GM19035 (cell line): ENCODE results near the gene SUPT7L.
"Not testable (repeated sequence)": the region's sequence is repeated elsewhere in the genome, so short reads cannot be mapped to it uniquely, and the experiment has no call there.

Experiments
- ATAC-seq: cut with Tn5 transposase; IDR thresholded peaks from one replicate; pipeline ENCODE4 v1.9.1; 2021; ENCODE audit not compliant: unreplicated experiment

The SUPT7L gene

GRCh38 chr2:27687232-27687631 lies 23.8 kb upstream of the SUPT7L start:
- ATAC-seq, result no peak

GRCh38 chr2:27685577-27685976 lies 22.2 kb upstream of the SUPT7L start:
- no peak for ATAC-seq

- not testable (repeated sequence) for ATAC-seq
Measured at GRCh38 chr2:27685006-27685405, 21.6 kb upstream of the SUPT7L start.

- ATAC-seq, result peak; percentile 86
Measured at GRCh38 chr2:27683390-27684071, 20.1 kb upstream of the SUPT7L start.

GRCh38 chr2:27682334-27682771 lies 18.9 kb upstream of the SUPT7L start:
- ATAC-seq, result not testable (repeated sequence)

- ATAC-seq, result no peak
Measured at GRCh38 chr2:27681841-27682240, 18.4 kb upstream of the SUPT7L start.

GRCh38 chr2:27680571-27680970 lies 17.2 kb upstream of the SUPT7L start:
- ATAC-seq, result no peak

- ATAC-seq, result no peak
Measured at GRCh38 chr2:27672723-27673486, 9.5 kb upstream of the SUPT7L start.

- no peak for ATAC-seq
Measured at GRCh38 chr2:27671235-27671634, 7.8 kb upstream of the SUPT7L start.

- ATAC-seq, result no peak
Measured at GRCh38 chr2:27667446-27667845, 4.0 kb upstream of the SUPT7L start.

GRCh38 chr2:27664622-27665363 lies 1.4 kb upstream of the SUPT7L start:
- no peak for ATAC-seq

- no peak for ATAC-seq
Measured at GRCh38 chr2:27664154-27664574, 750 bp upstream of the SUPT7L start.

GRCh38 chr2:27661371-27661770 lies 2.0 kb downstream of the SUPT7L start:
- no peak for ATAC-seq

- no peak for ATAC-seq
Measured at GRCh38 chr2:27655155-27655951, 8.1 kb downstream of the SUPT7L start.

- no peak for ATAC-seq
Measured at GRCh38 chr2:27653397-27653796, 10.0 kb downstream of the SUPT7L start.

- no peak for ATAC-seq
Measured at GRCh38 chr2:27652790-27653189, 10.6 kb downstream of the SUPT7L start.

- no peak for ATAC-seq
Measured at GRCh38 chr2:27652341-27652740, 11.1 kb downstream of the SUPT7L start.

GRCh38 chr2:27651056-27651455 lies 12.4 kb downstream of the SUPT7L start:
- ATAC-seq, result no peak

GRCh38 chr2:27647737-27648136 lies 15.7 kb downstream of the SUPT7L start:
- ATAC-seq, result no peak

- no peak for ATAC-seq
Measured at GRCh38 chr2:27647289-27647688, 16.1 kb downstream of the SUPT7L start.

GRCh38 chr2:27645197-27645596 lies 18.2 kb downstream of the SUPT7L start:
- ATAC-seq, result no peak
